NB4 (cell line): ENCODE results near the gene LAMC2.

ENCODE experiments used
- MYC ChIP-seq: IDR thresholded peaks from 2 replicates; pipeline ENCODE4 v1.6.1; 2011; ENCODE audit warnings: low read depth, low read length
- POLR2A ChIP-seq: IDR thresholded peaks from 2 replicates; pipeline ENCODE4 v1.6.1; 2011; ENCODE audit warnings: mild to moderate bottlenecking; ENCODE audit not compliant: insufficient read length; ENCODE audit errors: extremely low read depth
- TF ChIP-seq, protein P1 (sequence below): IDR thresholded peaks from one replicate; pipeline ENCODE4 v1.5.1; 2012; ENCODE audit warnings: low read depth, low read length
- TF ChIP-seq, protein P2 (sequence below): IDR thresholded peaks from 2 replicates; pipeline ENCODE4 v1.6.1; 2011; ENCODE audit warnings: low read depth, low read length

- TF ChIP-seq, protein P1, sequence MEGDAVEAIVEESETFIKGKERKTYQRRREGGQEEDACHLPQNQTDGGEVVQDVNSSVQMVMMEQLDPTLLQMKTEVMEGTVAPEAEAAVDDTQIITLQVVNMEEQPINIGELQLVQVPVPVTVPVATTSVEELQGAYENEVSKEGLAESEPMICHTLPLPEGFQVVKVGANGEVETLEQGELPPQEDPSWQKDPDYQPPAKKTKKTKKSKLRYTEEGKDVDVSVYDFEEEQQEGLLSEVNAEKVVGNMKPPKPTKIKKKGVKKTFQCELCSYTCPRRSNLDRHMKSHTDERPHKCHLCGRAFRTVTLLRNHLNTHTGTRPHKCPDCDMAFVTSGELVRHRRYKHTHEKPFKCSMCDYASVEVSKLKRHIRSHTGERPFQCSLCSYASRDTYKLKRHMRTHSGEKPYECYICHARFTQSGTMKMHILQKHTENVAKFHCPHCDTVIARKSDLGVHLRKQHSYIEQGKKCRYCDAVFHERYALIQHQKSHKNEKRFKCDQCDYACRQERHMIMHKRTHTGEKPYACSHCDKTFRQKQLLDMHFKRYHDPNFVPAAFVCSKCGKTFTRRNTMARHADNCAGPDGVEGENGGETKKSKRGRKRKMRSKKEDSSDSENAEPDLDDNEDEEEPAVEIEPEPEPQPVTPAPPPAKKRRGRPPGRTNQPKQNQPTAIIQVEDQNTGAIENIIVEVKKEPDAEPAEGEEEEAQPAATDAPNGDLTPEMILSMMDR = no peak
- TF ChIP-seq POLR2A (no peak), MYC (no peak)
- TF ChIP-seq, protein P2, sequence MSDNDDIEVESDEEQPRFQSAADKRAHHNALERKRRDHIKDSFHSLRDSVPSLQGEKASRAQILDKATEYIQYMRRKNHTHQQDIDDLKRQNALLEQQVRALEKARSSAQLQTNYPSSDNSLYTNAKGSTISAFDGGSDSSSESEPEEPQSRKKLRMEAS = no peak
These were observed 21.1 kb upstream of the LAMC2 start for GRCh38 chr1:183164963-183165362.
